B cell (primary cell): Measurements from ENCODE around the gene EFHC2. TPM values are rescaled to one million over a fixed set of nuclear protein-coding genes. Genes with fewer than 3 reads are reported as not detected.

ENCODE experiments used
- ATAC-seq: fragments of 200-7000 bp; cut with Tn5 transposase; one replicate; pipeline ENCODE4 v1.10.0; 2021; ENCODE audit warnings: low read depth, mild to moderate bottlenecking, moderate number of reproducible peaks, moderate library complexity
- CTCF ChIA-PET: fragments of 350-600 bp; sonication (Branson Sonifier 250); formaldehyde crosslinking; loops from one replicate; lab custom pipeline; 2021; ENCODE audit warnings: antibody characterized with exemption, inconsistent platforms; lab: Charles Lee
- POLR2A ChIA-PET: fragments of 350-600 bp; sonication (Branson Sonifier 250); formaldehyde crosslinking; loops from one replicate; lab custom pipeline; 2021; ENCODE audit warnings: antibody characterized with exemption; lab: Charles Lee
- DNase-seq: peaks from one replicate; pipeline ENCODE4 v3.0.0; 2013
- H2AFZ ChIP-seq: 2 replicates; pipeline ENCODE4 v1.6.1; 2012; ENCODE audit warnings: mild to moderate bottlenecking, low read depth, low read length; ENCODE audit not compliant: insufficient read depth, poor library complexity, severe bottlenecking
- H3K27ac ChIP-seq, 2 donors: 1 replicate in 1 of 2; 2 replicates in 1 of 2; pipeline ENCODE4 v1.5.1; 2012 to 2013; ENCODE audit warnings: low read length in 2 of 2, mild to moderate bottlenecking in 2 of 2, moderate library complexity in 1 of 2
- H3K27me3 ChIP-seq, 4 experiments: fragments of 200-600 bp in 1 of 4; sonication (generic) in 1 of 4; replicated peaks in 1 of 4; 1 replicate in 2 of 4; 2 replicates in 2 of 4; pipeline versions ENCODE4 v1.6.1 to v1.7.0; 2013 to 2016; ENCODE audit warnings: low read length in 3 of 4, mild to moderate bottlenecking in 2 of 4, mixed read lengths in 1 of 4, moderate library complexity in 1 of 4; ENCODE audit not compliant: insufficient read depth in 4 of 4, control insufficient read depth in 3 of 4; ENCODE audit errors: control extremely low read depth in 1 of 4
- H3K36me3 ChIP-seq, 2 experiments: replicated peaks in 1 of 2; 1 replicate in 1 of 2; 2 replicates in 1 of 2; pipeline versions ENCODE4 v1.6.1 to v1.7.1; 2013; ENCODE audit warnings: low read length in 1 of 2; ENCODE audit not compliant: insufficient read depth in 2 of 2, control insufficient read depth in 1 of 2; ENCODE audit errors: control extremely low read depth in 1 of 2, extremely low read depth in 1 of 2
- H3K4me1 ChIP-seq, 2 donors: fragments of 200-600 bp in 1 of 2; sonication (generic) in 1 of 2; 1 replicate in 1 of 2; 2 replicates in 1 of 2; pipeline versions ENCODE4 v1.5.1 to v1.6.1; 2013 to 2017; ENCODE audit warnings: low read length in 2 of 2; ENCODE audit not compliant: control insufficient read depth in 2 of 2, insufficient read depth in 2 of 2
- H3K4me2 ChIP-seq: replicated peaks from 2 replicates; pipeline ENCODE3; 2012; ENCODE audit warnings: mild to moderate bottlenecking, low read depth, low read length; ENCODE audit not compliant: poor library complexity, severe bottlenecking
- H3K4me3 ChIP-seq, 5 experiments: fragments of 200-600 bp in 1 of 5; sonication (generic) in 1 of 5; 1 replicate in 3 of 5; 2 replicates in 2 of 5; pipeline versions ENCODE4 v1.5.1 to v1.7.0; 2011 to 2016; ENCODE audit warnings: low read length in 4 of 5, mild to moderate bottlenecking in 4 of 5, low read depth in 2 of 5, control low read depth in 1 of 5, moderate library complexity in 1 of 5; ENCODE audit not compliant: insufficient read depth in 1 of 5; ENCODE audit errors: control extremely low read depth in 1 of 5, extremely low read depth in 1 of 5
- H3K79me2 ChIP-seq: fragments of 200-600 bp; sonication (generic); one replicate; pipeline ENCODE4 v1.6.0; 2016; ENCODE audit warnings: low read length; ENCODE audit not compliant: control insufficient read depth, insufficient read depth
- H3K9ac ChIP-seq: fragments of 200-600 bp; sonication (generic); 2 replicates; pipeline ENCODE4 v1.6.1; 2017; ENCODE audit warnings: mild to moderate bottlenecking, low read length, moderate library complexity
- H3K9me3 ChIP-seq, 3 donors: one replicate each; pipeline versions ENCODE4 v1.6.1 to v1.7.1; 2013; ENCODE audit warnings: low read length in 2 of 3; ENCODE audit not compliant: control insufficient read depth in 2 of 3, insufficient read depth in 1 of 3; ENCODE audit errors: control extremely low read depth in 1 of 3
- H4K20me1 ChIP-seq: 2 replicates; pipeline ENCODE4 v1.6.0; 2012; ENCODE audit warnings: mild to moderate bottlenecking, low read length; ENCODE audit not compliant: insufficient read depth, control insufficient read depth, poor library complexity, severe bottlenecking
- H3K27ac Mint-ChIP-seq: one replicate; pipeline ENCODE4 v1.8.0; 2021; ENCODE audit warnings: mixed read lengths
- H3K27me3 Mint-ChIP-seq: one replicate; pipeline ENCODE4 v1.8.0; 2021; ENCODE audit warnings: mixed read lengths
- H3K4me1 Mint-ChIP-seq: one replicate; pipeline ENCODE4 v1.8.0; 2021; ENCODE audit warnings: mixed read lengths
- H3K4me3 Mint-ChIP-seq: one replicate; pipeline ENCODE4 v1.8.0; 2021; ENCODE audit warnings: mixed read lengths
- H3K9me3 Mint-ChIP-seq: one replicate; pipeline ENCODE4 v1.8.0; 2022; ENCODE audit warnings: mixed read lengths; ENCODE audit not compliant: insufficient read depth
- CTCF ChIP-seq: fragments of 200-600 bp; IDR thresholded peaks from one replicate; pipeline ENCODE4 v1.8.0; 2022; ENCODE audit warnings: antibody characterized with exemption, mild to moderate bottlenecking
- EZH2 ChIP-seq: IDR thresholded peaks from 2 replicates; pipeline ENCODE4 v1.6.1; 2012; ENCODE audit warnings: borderline replicate concordance, low read depth, mild to moderate bottlenecking, moderate library complexity, low read length; ENCODE audit not compliant: insufficient read depth, poor library complexity, severe bottlenecking
- WGBS: methylation state at CpG from one replicate; pipeline ENCODE4 v1.1.5; 2013; ENCODE audit warnings: missing lambda C conversion rate; ENCODE audit not compliant: insufficient coverage; 5-methylcytosine and 5-hydroxymethylcytosine counted together
- intact Hi-C: fragments of 100-400 bp; cut with micrococcal nuclease; formaldehyde crosslinking; loops from one replicate; pipeline ENCODE4 v1.10.0; 2022
- polyA plus RNA-seq: library from polyadenylated mRNA; depleted of rRNA; stranded (reverse); fragments of >200 nt; gene quantifications from 2 replicates; pipeline ENCODE4 v1.2.3, GENCODE V29; 2012
- total RNA-seq, 2 donors: library from RNA; stranded (reverse); fragments of 120-200 nt in 1 of 2; gene quantifications; 1 replicate in 1 of 2; 2 replicates in 1 of 2; pipeline versions ENCODE4 v1.2.3 to v1.2.4, GENCODE V29; 2013 to 2022

EFHC2 gene
- total and polyA plus RNA-seq, 2 donors (not counting 1 experiment from before 2014, with no cell fraction given), result 0.12 to 0.47 TPM

DNA sequence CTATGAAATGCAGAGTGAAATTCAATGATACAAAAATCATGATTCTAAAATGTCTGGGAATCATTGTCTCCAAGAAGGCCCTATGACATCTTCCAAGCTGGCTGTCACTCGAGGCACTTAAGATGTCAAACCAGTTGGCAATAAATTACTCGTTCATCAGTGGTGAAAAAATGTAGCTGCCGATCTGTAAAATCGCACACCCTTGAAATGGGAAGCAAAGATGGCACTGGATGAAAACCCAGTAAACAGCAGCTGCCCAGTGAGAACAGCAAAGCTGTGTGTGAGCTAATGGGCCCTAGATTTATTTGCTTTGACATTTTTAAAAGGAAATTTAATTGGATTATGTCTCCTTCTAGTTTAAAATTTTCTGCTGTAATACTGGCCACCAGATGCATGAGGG is 188.3 kb downstream of the EFHC2 start:
- no peaks in the 10 kb centered on the region for H4K20me1 ChIP-seq
- no peaks in the 10 kb centered on the region for H3K4me1 Mint-ChIP-seq
- intact Hi-C loops, result no loop called here
- ATAC-seq (no peak), DNase-seq (no peak)
- no peak overlapping the region for H2AFZ ChIP-seq
- 88% methylated on average over 3 of the region's 4 CpGs for WGBS
- H3K9me3 ChIP-seq, result no peaks in the 10 kb centered on the region
- H3K4me3 Mint-ChIP-seq, result no peak overlapping the region
- H3K27me3 ChIP-seq, result no peaks in the 10 kb centered on the region
- no peaks in the 10 kb centered on the region for H3K79me2 ChIP-seq
- TF ChIP-seq CTCF, result no peak
- ChIA-PET POLR2A (no interaction called here), CTCF (no interaction called here)
- no peak overlapping the region for H3K27ac ChIP-seq
- H3K36me3 ChIP-seq, result no peaks in the 10 kb centered on the region
- no peak overlapping the region for H3K9ac ChIP-seq
- no peak overlapping the region for H3K27ac Mint-ChIP-seq
- H3K4me1 ChIP-seq, result no peaks in the 10 kb centered on the region
- H3K4me3 ChIP-seq, result no peak overlapping the region
- H3K27me3 Mint-ChIP-seq, result peaks cover 3% of the 10 kb centered on the region
- H3K9me3 Mint-ChIP-seq, result no peaks in the 10 kb centered on the region
- no peak overlapping the region for H3K4me2 ChIP-seq

DNA sequence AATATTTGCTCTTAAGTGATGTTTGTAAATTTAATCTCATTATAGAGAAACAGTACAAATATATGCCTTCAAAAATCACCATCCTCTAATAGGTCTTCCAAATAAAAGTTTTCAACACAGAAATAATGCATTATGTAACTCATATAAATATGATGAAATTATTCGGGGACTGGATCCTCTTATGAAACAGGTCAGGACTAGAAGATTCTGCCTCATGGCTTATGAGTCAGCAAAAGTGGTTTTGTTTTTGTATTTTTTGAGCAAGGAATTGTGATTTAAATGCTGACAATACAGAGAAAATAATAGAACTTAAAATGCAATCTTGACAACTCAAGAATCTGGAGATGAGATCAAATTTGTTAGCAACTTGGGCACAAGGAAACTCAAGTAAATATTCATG is 190.6 kb downstream of the EFHC2 start:
- Histone ChIP-seq H3K4me3 (no peak overlapping the region), H3K4me1 (no peaks in the 10 kb centered on the region), H2AFZ (no peak overlapping the region), H3K9me3 (no peaks in the 10 kb centered on the region), H3K4me2 (no peak overlapping the region), H3K9ac (no peak overlapping the region), H4K20me1 (no peaks in the 10 kb centered on the region), H3K27me3 (no peaks in the 10 kb centered on the region), H3K36me3 (no peaks in the 10 kb centered on the region), H3K27ac (no peak overlapping the region), H3K79me2 (no peaks in the 10 kb centered on the region)
- Mint-ChIP-seq H3K27ac (no peak overlapping the region), H3K4me3 (no peak overlapping the region), H3K4me1 (no peaks in the 10 kb centered on the region), H3K27me3 (peaks cover 3% of the 10 kb centered on the region), H3K9me3 (no peaks in the 10 kb centered on the region)
- DNase-seq (no peak), ATAC-seq (no peak)
- intact Hi-C loops, result no loop called here
- ChIA-PET POLR2A (no interaction called here), CTCF (no interaction called here)
- WGBS, result no CpG with 5 or more reads among the region's 1 CpG
- TF ChIP-seq CTCF, result no peak
- TF ChIP-seq EZH2, result no peak
